ENCODE data around the gene TAAR5.

GRCh38 chr6:132587424-132587823 lies 2.1 kb downstream of the TAAR5 start:
- TF ChIP-seq RAD21 (IDR thresholded peaks at IDR 0.05; ENCODE audit: low read depth) (no peak), NFIC (IDR thresholded peaks at IDR 0.05) (no peak), EP300 (IDR thresholded peaks at IDR 0.05; ENCODE audit: borderline replicate concordance) (no peak), MAX (IDR thresholded peaks at IDR 0.05) (no peak), TAF1 (IDR thresholded peaks at IDR 0.05; ENCODE audit: low read depth) (no peak), CEBPB (IDR thresholded peaks at IDR 0.05) (no peak), EGR1 (IDR thresholded peaks at IDR 0.05) (no peak), REST (IDR thresholded peaks at IDR 0.05; ENCODE audit: low read depth) (no peak), FOXM1 (IDR thresholded peaks at IDR 0.05; ENCODE audit: borderline replicate concordance, low read depth) (no peak), YY1 (IDR thresholded peaks at IDR 0.05; ENCODE audit: low read depth) (no peak)

All from Ishikawa (cell line).